Measurements from ENCODE around the gene ARHGAP42. TPM values are rescaled to one million over a fixed set of nuclear protein-coding genes. Genes with fewer than 3 reads are reported as not detected.

ARHGAP42 gene
- total RNA-seq, 2 experiments from 2014 or later, result not detected

DNA sequence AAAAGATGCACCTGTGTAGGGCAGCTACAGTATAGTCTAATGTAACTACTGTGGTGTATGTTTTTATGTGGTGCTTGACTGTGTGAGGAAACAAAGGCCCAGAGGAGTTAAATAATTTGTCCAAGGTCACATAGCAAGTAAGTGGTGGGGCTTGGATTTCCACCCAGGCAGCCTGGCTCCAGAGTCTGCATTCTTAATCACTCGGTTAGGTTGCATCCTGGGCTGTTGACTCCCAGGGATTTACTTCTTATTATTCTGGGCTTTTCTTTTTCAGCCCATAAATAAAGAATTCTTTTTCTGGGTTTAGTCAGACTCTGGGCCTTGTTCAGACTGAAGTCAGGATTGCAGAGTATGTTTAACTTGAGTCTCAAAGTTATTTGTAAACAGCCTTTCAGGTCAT lies 82.1 kb downstream of the ARHGAP42 start:
- Mint-ChIP-seq H3K36me3 (ENCODE audit: low read depth) (no peaks in the 10 kb centered on the region), H3K27me3 (no peaks in the 10 kb centered on the region), H3K4me3 (no peak overlapping the region), H3K4me1 (no peaks in the 10 kb centered on the region), H3K27ac (no peak overlapping the region), H3K9me3 (peaks cover 2% of the 10 kb centered on the region)
- ChIA-PET CTCF (no interaction called here), POLR2A (no interaction called here)
- DNase-seq, result no peak

DNA sequence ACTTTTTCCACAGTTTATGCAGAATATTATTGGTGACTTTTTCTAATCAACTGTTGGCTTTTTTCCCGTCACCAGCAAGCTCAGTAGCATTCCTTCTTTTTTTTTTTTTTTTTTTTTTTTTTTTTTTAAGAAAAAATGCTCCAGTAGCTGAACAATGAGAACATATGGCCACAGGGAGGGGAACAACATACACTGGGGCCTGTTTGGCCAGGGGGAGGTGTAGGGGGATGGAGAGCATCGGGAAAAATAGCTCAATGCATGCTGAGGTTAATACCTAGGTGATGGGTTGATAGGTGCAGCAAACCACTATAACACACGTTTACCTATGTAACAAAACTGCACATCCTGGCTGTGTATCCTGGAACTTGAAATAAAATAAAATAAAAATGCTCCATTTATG lies 82.5 kb downstream of the ARHGAP42 start:
- ChIA-PET CTCF (no interaction called here), POLR2A (no interaction called here)
- peaks cover 6% of the 10 kb centered on the region for H3K9me3 Mint-ChIP-seq
- H3K4me3 Mint-ChIP-seq, result no peak overlapping the region
- H3K27me3 Mint-ChIP-seq, result no peaks in the 10 kb centered on the region
- H3K27ac Mint-ChIP-seq, result no peak overlapping the region
- DNase-seq, result no peak
- no peaks in the 10 kb centered on the region for H3K36me3 Mint-ChIP-seq (ENCODE audit: low read depth)
- no peaks in the 10 kb centered on the region for H3K4me1 Mint-ChIP-seq

DNA sequence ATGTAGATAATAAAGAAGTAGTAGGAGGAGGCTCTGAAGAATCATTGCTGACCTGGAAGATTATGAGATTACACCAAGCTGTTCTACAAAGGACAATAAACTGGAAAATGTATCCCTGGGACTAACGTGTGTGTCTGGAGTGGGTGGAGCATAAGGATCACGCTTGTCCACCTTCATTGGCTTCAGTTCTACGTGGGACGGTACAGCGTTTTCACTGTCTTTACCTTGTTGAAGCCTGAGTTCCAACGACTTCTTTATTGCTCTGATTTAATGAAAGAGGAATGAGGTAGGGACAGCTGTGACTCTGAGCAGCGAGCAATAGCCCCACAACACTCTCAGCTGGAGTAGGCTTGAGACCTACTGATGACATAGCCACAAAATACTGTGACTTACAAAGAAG lies 87.0 kb downstream of the ARHGAP42 start:
- Mint-ChIP-seq H3K4me3 (no peak overlapping the region), H3K27me3 (no peaks in the 10 kb centered on the region), H3K27ac (no peak overlapping the region), H3K36me3 (ENCODE audit: low read depth) (no peaks in the 10 kb centered on the region), H3K4me1 (no peaks in the 10 kb centered on the region), H3K9me3 (peaks cover 6% of the 10 kb centered on the region)
- no peak for DNase-seq
- ChIA-PET CTCF (no interaction called here), POLR2A (no interaction called here)

DNA sequence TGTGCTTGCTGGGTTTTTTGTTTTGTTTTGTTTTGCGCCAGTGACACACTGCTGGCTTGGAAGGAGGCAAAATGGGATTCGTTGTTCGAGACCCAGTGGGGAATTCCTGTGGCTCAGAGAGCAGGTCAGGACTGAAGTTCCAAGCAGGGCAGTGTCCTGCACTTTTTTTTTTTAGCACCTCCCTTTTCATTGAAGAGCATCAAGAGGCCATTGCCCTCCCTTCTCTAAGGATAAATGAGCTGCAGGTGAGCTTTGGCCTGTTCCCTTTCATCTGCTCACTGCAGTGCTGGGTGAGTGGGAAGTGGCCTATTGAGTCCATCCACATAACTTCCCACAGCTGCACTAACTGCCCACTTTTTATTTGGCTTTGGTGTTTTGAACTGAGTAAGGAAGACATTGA lies 87.8 kb downstream of the ARHGAP42 start:
- Mint-ChIP-seq H3K4me3 (no peak overlapping the region), H3K27me3 (no peaks in the 10 kb centered on the region), H3K27ac (no peak overlapping the region), H3K36me3 (ENCODE audit: low read depth) (no peaks in the 10 kb centered on the region), H3K9me3 (peaks cover 6% of the 10 kb centered on the region), H3K4me1 (no peaks in the 10 kb centered on the region)
- ChIA-PET POLR2A (no interaction called here), CTCF (no interaction called here)
- DNase-seq, result no peak

DNA sequence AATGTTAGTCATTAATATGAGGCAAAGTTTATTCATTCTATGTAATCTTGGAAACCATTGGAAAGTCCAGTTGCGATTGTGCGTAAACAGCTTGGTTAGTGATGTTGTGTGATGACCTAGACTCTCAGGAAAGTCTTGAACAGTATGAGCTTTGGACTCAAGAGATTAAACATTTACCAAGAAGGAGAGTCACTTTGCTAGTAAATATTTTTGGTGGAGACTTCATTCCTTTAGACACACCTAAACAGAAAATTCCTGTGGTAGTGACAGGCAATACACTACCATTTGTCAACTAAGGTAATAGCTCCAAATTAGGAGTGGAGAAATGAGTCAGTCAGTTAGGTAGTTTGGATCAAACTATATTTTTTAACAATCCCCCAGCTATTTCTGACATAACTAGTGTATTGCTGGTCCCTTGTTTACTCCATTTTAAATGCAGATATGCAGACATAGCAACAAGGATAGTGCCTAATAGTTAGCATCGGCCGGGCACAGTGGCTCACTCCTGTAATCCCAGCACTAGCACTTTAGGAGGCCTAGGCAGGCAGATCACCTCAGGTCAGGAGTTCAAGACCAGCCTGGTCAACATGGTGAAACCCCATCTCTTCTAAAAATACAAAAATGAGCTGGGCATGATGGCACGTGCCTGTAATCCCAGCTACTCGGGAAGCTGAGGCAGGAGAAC lies 89.3 kb downstream of the ARHGAP42 start:
- DNase-seq, result no peak
- CTCF ChIA-PET, result no interaction called here
- no peaks in the 10 kb centered on the region for H3K4me1 Mint-ChIP-seq
- H3K4me3 Mint-ChIP-seq, result no peak overlapping the region
- POLR2A ChIA-PET, result no interaction called here
- no peak overlapping the region for H3K27ac Mint-ChIP-seq
- H3K9me3 Mint-ChIP-seq, result peaks cover 6% of the 10 kb centered on the region
- no peaks in the 10 kb centered on the region for H3K36me3 Mint-ChIP-seq (ENCODE audit: low read depth)
- no peaks in the 10 kb centered on the region for H3K27me3 Mint-ChIP-seq

DNA sequence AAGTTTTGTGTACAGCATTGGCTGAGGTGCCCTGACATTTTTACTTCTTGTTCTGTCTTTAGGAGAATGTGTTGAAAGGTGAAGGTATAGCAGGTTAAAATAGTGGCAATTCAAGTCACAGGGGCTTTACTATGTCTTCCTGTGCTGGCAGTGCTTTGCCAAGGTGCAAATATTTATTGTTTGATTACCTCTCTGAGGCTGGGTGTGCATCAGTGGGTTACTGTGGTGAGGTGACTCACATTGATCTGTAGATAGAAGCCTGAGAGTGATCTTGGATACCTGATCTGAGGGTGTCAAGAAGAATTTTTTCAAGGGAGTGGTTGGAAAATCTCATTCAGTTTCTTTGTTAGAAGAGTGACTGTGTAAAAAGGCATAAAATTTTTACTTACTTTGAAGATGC lies 90.0 kb downstream of the ARHGAP42 start:
- ChIA-PET CTCF (interaction anchor here (0.7 kb wide), 1 partner anchor 10 kb away, joined by 3 read pairs; no protein-coding TSS in a partner anchor), POLR2A (no interaction called here)
- Mint-ChIP-seq H3K27ac (no peak overlapping the region), H3K27me3 (no peaks in the 10 kb centered on the region), H3K36me3 (ENCODE audit: low read depth) (no peaks in the 10 kb centered on the region), H3K9me3 (peaks cover 6% of the 10 kb centered on the region), H3K4me1 (no peaks in the 10 kb centered on the region), H3K4me3 (no peak overlapping the region)
- DNase-seq, result no peak

DNA sequence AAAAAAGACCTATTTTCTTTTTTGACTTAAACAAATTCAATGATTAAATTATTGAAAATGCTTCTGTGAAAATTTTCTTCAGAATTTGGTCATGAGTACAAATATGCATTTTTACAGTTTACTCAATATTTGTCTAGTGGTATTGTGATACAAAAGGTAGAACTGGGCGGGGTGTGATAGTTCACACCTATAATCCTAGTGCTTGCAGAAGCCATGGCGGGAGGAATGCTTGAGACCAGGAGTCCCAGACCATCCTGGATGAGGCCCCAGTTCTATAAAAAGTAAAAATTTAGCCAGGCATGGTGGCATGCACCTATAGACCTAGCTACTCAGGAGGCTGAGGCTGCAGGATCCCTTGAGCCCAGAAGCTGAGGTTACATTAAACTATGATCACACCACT lies 90.6 kb downstream of the ARHGAP42 start:
- DNase-seq, result no peak
- Mint-ChIP-seq H3K27ac (no peak overlapping the region), H3K4me1 (no peaks in the 10 kb centered on the region), H3K9me3 (peaks cover 6% of the 10 kb centered on the region), H3K36me3 (ENCODE audit: low read depth) (no peaks in the 10 kb centered on the region), H3K4me3 (no peak overlapping the region), H3K27me3 (no peaks in the 10 kb centered on the region)
- ChIA-PET CTCF (no interaction called here), POLR2A (no interaction called here)

DNA sequence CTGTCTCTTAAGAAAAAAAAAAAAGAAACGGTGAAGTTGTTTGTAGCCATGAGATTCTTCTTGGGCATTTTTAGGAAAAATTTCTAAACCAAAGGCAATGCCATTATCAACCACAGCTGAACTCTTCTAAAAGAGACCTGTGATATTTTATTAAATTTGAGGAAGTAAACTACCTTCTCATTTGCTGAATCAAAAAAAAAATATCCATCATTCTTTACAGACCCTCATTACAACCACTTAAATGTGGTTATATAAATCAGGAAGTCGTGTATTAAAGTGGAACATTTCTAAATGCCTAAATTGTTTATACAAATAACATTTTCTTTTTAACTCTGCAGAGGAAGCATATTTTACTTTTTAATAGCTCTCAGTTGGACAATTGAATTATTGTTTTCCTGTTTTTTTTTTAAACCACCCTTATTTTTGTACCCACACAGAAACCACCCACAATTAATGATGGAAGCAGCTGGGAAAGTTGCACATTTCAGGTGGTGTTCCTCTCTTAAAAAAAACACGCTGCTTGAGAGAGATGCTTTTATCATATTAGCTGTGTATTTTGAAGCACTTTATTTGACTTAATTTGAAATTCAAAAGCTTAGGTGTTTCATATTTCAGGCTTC lies 91.2 kb downstream of the ARHGAP42 start:
- Mint-ChIP-seq H3K27ac (no peak overlapping the region), H3K4me1 (no peaks in the 10 kb centered on the region), H3K4me3 (no peak overlapping the region), H3K9me3 (peaks cover 6% of the 10 kb centered on the region), H3K27me3 (no peaks in the 10 kb centered on the region), H3K36me3 (ENCODE audit: low read depth) (no peaks in the 10 kb centered on the region)
- CTCF ChIA-PET, result no interaction called here
- POLR2A ChIA-PET, result no interaction called here
- no peak for DNase-seq

DNA sequence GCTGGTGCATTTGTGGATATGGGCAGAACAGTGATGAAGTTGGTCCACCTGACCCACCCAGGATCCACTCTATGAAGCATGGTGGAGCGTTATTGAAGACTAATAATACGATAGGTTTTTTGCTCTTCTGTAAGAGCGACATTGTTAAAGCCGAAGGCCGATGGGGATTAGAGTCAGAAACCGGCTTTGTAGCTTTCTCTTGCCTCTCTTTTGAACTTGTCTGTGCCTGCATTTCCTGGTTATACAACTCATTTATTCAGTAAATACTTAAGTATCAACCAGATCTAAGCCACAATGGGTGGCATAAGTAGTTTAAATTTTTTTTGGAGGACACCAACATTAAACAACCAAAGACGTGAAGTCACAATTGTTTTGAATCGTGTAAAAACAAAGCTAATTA lies 93.4 kb downstream of the ARHGAP42 start:
- DNase-seq, result no peak
- H3K27ac Mint-ChIP-seq, result no peak overlapping the region
- H3K4me3 Mint-ChIP-seq, result no peak overlapping the region
- H3K4me1 Mint-ChIP-seq, result no peaks in the 10 kb centered on the region
- ChIA-PET POLR2A (no interaction called here), CTCF (no interaction called here)
- no peaks in the 10 kb centered on the region for H3K36me3 Mint-ChIP-seq (ENCODE audit: low read depth)
- H3K9me3 Mint-ChIP-seq, result no peaks in the 10 kb centered on the region
- no peaks in the 10 kb centered on the region for H3K27me3 Mint-ChIP-seq

DNA sequence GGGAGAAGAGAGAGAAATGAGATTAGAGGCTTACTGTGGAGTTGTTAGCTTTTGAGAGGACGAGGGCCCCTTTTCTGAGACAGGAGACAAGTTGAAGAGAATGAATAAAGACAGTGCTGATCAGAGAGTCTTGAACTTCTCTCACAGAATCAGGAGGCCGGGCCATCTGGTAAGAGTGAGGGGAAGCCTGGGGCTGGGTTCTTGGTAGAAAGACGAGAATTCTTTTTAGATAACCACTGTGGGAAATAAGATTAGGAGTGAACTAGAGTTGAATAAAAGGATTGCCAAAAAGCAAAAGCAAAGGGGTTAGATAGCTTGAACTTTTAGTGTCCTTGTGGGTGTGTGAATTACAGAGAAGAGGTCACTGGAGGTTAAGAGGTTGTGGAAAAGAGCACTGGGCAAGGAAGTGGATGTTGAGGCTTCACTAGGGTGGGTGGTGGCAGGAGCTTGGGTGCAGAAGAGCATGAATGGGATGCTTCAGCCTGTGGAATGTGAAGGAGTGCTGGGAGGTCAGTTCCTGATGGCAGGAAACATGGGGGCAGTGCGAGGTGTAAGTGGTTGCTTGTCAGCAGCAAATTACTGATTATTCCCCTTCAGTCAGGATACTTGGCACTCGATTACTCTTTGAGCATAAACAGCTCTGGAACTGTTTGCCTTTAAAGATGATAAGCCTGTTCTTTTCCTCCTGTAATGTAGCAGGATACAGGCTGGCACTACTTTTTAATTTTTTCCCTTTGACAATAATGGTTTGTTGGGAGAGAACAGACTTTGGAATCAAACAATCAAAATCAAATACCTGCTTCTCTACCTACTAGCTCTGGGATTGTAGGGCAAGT lies 98.3 kb downstream of the ARHGAP42 start:
- POLR2A ChIA-PET, result no interaction called here
- Mint-ChIP-seq H3K36me3 (ENCODE audit: low read depth) (no peaks in the 10 kb centered on the region), H3K27ac (no peak overlapping the region), H3K4me1 (no peaks in the 10 kb centered on the region), H3K4me3 (no peak overlapping the region), H3K9me3 (peaks cover 4% of the 10 kb centered on the region), H3K27me3 (no peaks in the 10 kb centered on the region)
- DNase-seq, result no peak
- CTCF ChIA-PET, result no interaction called here

DNA sequence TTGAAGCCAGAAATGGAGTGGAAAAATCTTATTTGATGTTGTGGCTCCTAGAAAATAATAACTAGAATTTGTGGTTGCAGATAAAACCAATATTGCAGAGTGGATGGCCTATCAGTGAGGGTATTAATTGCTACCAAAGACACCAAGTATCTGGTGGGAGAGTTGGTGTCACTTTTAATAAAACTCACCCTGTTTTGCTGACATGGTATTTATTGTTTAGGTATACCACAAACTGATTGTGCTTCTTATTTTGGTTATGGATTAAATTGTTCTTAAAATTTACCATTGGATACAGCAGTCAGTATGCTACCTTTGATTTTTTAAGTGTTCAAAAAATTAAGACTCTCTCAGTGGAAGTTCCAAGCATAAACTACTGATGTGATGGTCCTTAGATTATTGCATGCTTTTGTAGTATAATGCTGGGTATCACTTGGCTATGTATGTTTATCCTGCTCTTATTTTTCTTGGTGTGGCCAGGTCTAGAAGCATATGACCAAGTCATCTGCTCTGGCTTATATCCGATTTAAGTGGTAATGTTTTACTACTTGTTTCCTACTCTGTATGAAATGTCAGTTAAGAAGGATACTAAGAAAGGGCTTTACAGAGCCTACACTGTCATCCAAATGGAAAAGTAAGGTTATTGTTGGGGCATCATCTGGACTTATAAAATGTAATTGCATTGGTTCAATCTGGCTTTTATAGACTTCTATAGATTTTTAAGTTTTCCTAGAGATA lies 101.6 kb downstream of the ARHGAP42 start:
- CTCF ChIA-PET, result no interaction called here
- H3K4me1 Mint-ChIP-seq, result no peaks in the 10 kb centered on the region

DNA sequence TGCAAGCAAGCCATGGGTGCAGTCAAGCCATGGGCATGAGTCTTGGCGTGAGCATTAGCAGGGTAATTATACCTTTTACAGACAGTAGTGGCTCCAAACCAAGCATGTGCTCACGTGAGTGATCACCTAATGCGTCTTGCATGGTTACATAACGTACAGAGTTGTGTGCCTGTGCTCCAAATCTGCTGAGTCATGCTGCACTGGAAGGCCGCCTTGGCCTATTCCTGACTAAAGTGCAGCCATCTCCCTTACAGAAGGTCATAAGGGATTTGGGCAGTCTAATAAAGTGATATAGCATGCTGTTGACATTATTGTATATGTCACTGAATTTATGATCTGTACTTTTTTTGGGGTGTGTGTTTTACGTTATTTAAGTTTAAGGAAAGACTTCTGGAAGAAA lies 102.4 kb downstream of the ARHGAP42 start:
- no peaks in the 10 kb centered on the region for H3K4me1 Mint-ChIP-seq
- no peaks in the 10 kb centered on the region for H3K36me3 Mint-ChIP-seq (ENCODE audit: low read depth)
- no peak overlapping the region for H3K27ac Mint-ChIP-seq
- no peak overlapping the region for H3K4me3 Mint-ChIP-seq
- no peak for DNase-seq
- H3K27me3 Mint-ChIP-seq, result no peaks in the 10 kb centered on the region
- peaks cover 4% of the 10 kb centered on the region for H3K9me3 Mint-ChIP-seq
- POLR2A ChIA-PET, result no interaction called here
- CTCF ChIA-PET, result no interaction called here

More for the DNA sequence above, 101.6 kb downstream of the ARHGAP42 start:
- peaks cover 4% of the 10 kb centered on the region for H3K9me3 Mint-ChIP-seq
- H3K36me3 Mint-ChIP-seq (ENCODE audit: low read depth), result no peaks in the 10 kb centered on the region
- no peaks in the 10 kb centered on the region for H3K27me3 Mint-ChIP-seq
- H3K4me3 Mint-ChIP-seq, result no peak overlapping the region
- no peak overlapping the region for H3K27ac Mint-ChIP-seq
- POLR2A ChIA-PET, result no interaction called here
- no peak for DNase-seq

DNA sequence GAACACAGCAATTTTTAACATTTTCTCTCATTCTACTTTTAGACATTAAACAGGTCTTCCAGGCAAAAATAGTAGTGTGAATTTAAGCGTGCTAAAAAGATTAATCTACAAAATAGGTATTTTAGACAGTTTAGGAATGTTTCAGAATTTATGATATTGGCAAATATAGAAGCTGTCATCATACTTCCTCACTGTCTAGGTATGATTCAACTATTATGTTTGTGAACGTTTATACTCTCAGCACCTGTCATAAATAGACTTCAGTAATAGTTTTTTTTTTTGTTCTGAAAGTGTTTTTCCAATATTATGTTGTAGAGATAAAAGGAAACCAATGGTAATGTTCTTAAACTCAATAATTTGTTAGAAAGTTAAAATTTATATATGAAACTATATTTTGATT lies 103.0 kb downstream of the ARHGAP42 start:
- H3K27me3 Mint-ChIP-seq, result no peaks in the 10 kb centered on the region
- H3K4me1 Mint-ChIP-seq, result no peaks in the 10 kb centered on the region
- ChIA-PET POLR2A (no interaction called here), CTCF (no interaction called here)
- no peak overlapping the region for H3K4me3 Mint-ChIP-seq
- peaks cover 4% of the 10 kb centered on the region for H3K9me3 Mint-ChIP-seq
- H3K36me3 Mint-ChIP-seq (ENCODE audit: low read depth), result no peaks in the 10 kb centered on the region
- no peak for DNase-seq
- no peak overlapping the region for H3K27ac Mint-ChIP-seq

All from activated CD4-positive, alpha-beta memory T cell treated with anti-CD3 and anti-CD28 coated beads, Interleukin-2, amount 10 ng/mL, durations not matched to agents 7 days and 5 days (primary cell).